H1 (cell line): ENCODE measurements around the gene TUT4. TPM values are rescaled to one million over a fixed set of nuclear protein-coding genes. Genes with fewer than 3 reads are reported as not detected.

Experiments
- CTCF ChIA-PET: fragments of 300-600 bp; sonication (Branson Sonifier 250); formaldehyde crosslinking; loops from one replicate; lab custom pipeline; 2021; ENCODE audit not compliant: partially characterized antibody; lab: Charles Lee
- POLR2A ChIA-PET: fragments of 300-600 bp; sonication (Branson Sonifier 250); formaldehyde crosslinking; loops from one replicate; lab custom pipeline; 2021; ENCODE audit warnings: inconsistent platforms; ENCODE audit not compliant: partially characterized antibody; lab: Charles Lee
- DNase-seq, 2 experiments: peaks; one replicate each; pipeline versions ENCODE4 v3.0.0 to v3.0.0-alpha.2; 2010 to 2022; ENCODE audit warnings: low spot score in 2 of 2, low read depth in 1 of 2, mixed read lengths in 1 of 2
- FAIRE-seq: peaks from 2 replicates; lab custom pipeline; 2011; peaks lifted over from hg19 to GRCh38; lab: Jason Lieb, UNC
- H2AFZ ChIP-seq: 2 replicates; pipeline ENCODE4 v1.8.1; 2012; ENCODE audit warnings: low read length, inconsistent platforms
- H2AK5ac ChIP-seq: 2 replicates; pipeline ENCODE4 v1.6.1; 2013; ENCODE audit warnings: low read depth, low read length
- H2BK120ac ChIP-seq: replicated peaks from 2 replicates; pipeline ENCODE3; 2013; ENCODE audit warnings: low read depth, low read length, inconsistent platforms
- H2BK12ac ChIP-seq: 2 replicates; pipeline ENCODE4 v1.6.1; 2013; ENCODE audit warnings: low read depth, low read length
- H2BK15ac ChIP-seq: 2 replicates; pipeline ENCODE4 v1.6.1; 2013; ENCODE audit warnings: low read length
- H2BK20ac ChIP-seq: 2 replicates; pipeline ENCODE4 v1.6.1; 2013; ENCODE audit warnings: low read length
- H2BK5ac ChIP-seq: 2 replicates; pipeline ENCODE4 v1.6.1; 2013; ENCODE audit warnings: low read depth, low read length
- H3K14ac ChIP-seq: 2 replicates; pipeline ENCODE4 v1.6.1; 2013; ENCODE audit warnings: inconsistent platforms; ENCODE audit not compliant: insufficient read length
- H3K18ac ChIP-seq: 2 replicates; pipeline ENCODE4 v1.6.1; 2013; ENCODE audit warnings: low read length; ENCODE audit errors: extremely low read depth
- H3K23ac ChIP-seq: 2 replicates; pipeline ENCODE4 v1.6.1; 2013; ENCODE audit warnings: inconsistent platforms; ENCODE audit not compliant: insufficient read length
- H3K23me2 ChIP-seq: 2 replicates; pipeline ENCODE4 v1.6.1; 2013; ENCODE audit warnings: low read depth, low read length
- H3K27ac ChIP-seq: 2 replicates; pipeline ENCODE4 v1.6.1; 2011; ENCODE audit warnings: low read depth, low read length, inconsistent platforms
- H3K27me3 ChIP-seq, 4 experiments: replicated peaks in 1 of 4; 1 replicate in 1 of 4; 2 replicates in 3 of 4; pipeline versions ENCODE4 v1.6.1 to v1.8.1; 2011 to 2013; ENCODE audit warnings: low read length in 3 of 4, mild to moderate bottlenecking in 3 of 4, inconsistent platforms in 2 of 4, mixed read lengths in 2 of 4, moderate library complexity in 1 of 4; ENCODE audit not compliant: control insufficient read depth in 3 of 4, insufficient read depth in 3 of 4; ENCODE audit errors: extremely low read depth in 1 of 4
- H3K36me3 ChIP-seq, 4 experiments: 2 replicates each; pipeline versions ENCODE4 v1.6.1 to v1.8.1; 2011 to 2013; ENCODE audit warnings: mild to moderate bottlenecking in 4 of 4, low read length in 3 of 4, moderate library complexity in 2 of 4, control low read depth in 1 of 4, inconsistent platforms in 1 of 4; ENCODE audit not compliant: insufficient read depth in 4 of 4, control insufficient read depth in 2 of 4
- H3K4ac ChIP-seq: replicated peaks from 2 replicates; pipeline ENCODE3; 2013; ENCODE audit warnings: low read length, low read depth, mixed read lengths, inconsistent platforms; ENCODE audit not compliant: insufficient read length
- H3K4me1 ChIP-seq, 4 experiments: replicated peaks in 1 of 4; 1 replicate in 1 of 4; 2 replicates in 3 of 4; pipeline versions ENCODE4 v1.6.1 to v1.8.1; 2011 to 2013; ENCODE audit warnings: low read length in 3 of 4, inconsistent platforms in 2 of 4, mixed read lengths in 1 of 4; ENCODE audit not compliant: insufficient read depth in 4 of 4, control insufficient read depth in 3 of 4
- H3K4me2 ChIP-seq, 2 experiments: 2 replicates each; pipeline versions ENCODE4 v1.6.1 to v1.8.1; 2011 to 2013; ENCODE audit warnings: low read depth in 2 of 2, low read length in 2 of 2, control low read depth in 1 of 2, inconsistent platforms in 1 of 2, mild to moderate bottlenecking in 1 of 2; ENCODE audit not compliant: insufficient read depth in 1 of 2
- H3K4me3 ChIP-seq, 4 experiments: fragments of 200-600, 300-600 bp in 1 of 4; sonication (generic), shearing (Covaris generic), sonication (Bioruptor Twin) in 1 of 4; 2 replicates each; pipeline versions ENCODE4 v1.5.1 to v1.8.1; 2011 to 2016; ENCODE audit warnings: low read length in 4 of 4, low read depth in 3 of 4, control low read depth in 2 of 4, inconsistent platforms in 2 of 4, mild to moderate bottlenecking in 2 of 4, mixed read lengths in 1 of 4, moderate library complexity in 1 of 4; ENCODE audit not compliant: insufficient read depth in 2 of 4; ENCODE audit errors: extremely low read depth in 1 of 4
- H3K56ac ChIP-seq: replicated peaks from 2 replicates; pipeline ENCODE3; 2013; ENCODE audit warnings: low read depth, mild to moderate bottlenecking, mixed read lengths, low read length, inconsistent platforms; ENCODE audit not compliant: insufficient read length
- H3K79me1 ChIP-seq: 2 replicates; pipeline ENCODE4 v1.6.1; 2013; ENCODE audit warnings: low read depth, low read length, control low read depth
- H3K79me2 ChIP-seq, 2 experiments: 2 replicates each; pipeline versions ENCODE4 v1.6.1 to v1.8.1; 2012 to 2013; ENCODE audit warnings: low read length in 2 of 2, mild to moderate bottlenecking in 2 of 2, inconsistent platforms in 1 of 2; ENCODE audit not compliant: insufficient read depth in 2 of 2, control insufficient read depth in 1 of 2
- H3K9ac ChIP-seq, 4 experiments: replicated peaks in 1 of 4; 1 replicate in 1 of 4; 2 replicates in 3 of 4; pipeline versions ENCODE4 v1.6.1 to v1.8.1; 2011 to 2013; ENCODE audit warnings: low read depth in 3 of 4, low read length in 3 of 4, control low read depth in 2 of 4, mild to moderate bottlenecking in 2 of 4, moderate library complexity in 2 of 4, inconsistent platforms in 1 of 4; ENCODE audit errors: extremely low read depth in 1 of 4
- H3K9me3 ChIP-seq, 2 experiments: 2 replicates each; pipeline versions ENCODE4 v1.6.1 to v1.8.1; 2012 to 2013; ENCODE audit warnings: mild to moderate bottlenecking in 2 of 2, moderate library complexity in 2 of 2, control low read depth in 1 of 2, inconsistent platforms in 1 of 2, low read depth in 1 of 2, low read length in 1 of 2, mixed read lengths in 1 of 2; ENCODE audit not compliant: insufficient read depth in 2 of 2
- H4K20me1 ChIP-seq, 2 experiments: replicated peaks in 1 of 2; 2 replicates each; pipeline versions ENCODE3 to v1.8.1; 2011 to 2013; ENCODE audit warnings: inconsistent platforms in 2 of 2, low read length in 2 of 2, mild to moderate bottlenecking in 1 of 2; ENCODE audit not compliant: insufficient read depth in 2 of 2, control insufficient read depth in 1 of 2
- H4K5ac ChIP-seq: 2 replicates; pipeline ENCODE4 v1.6.1; 2013; ENCODE audit warnings: low read length, low read depth, mixed read lengths, inconsistent platforms; ENCODE audit not compliant: insufficient read length
- H4K8ac ChIP-seq: 2 replicates; pipeline ENCODE4 v1.8.0; 2013; ENCODE audit warnings: mild to moderate bottlenecking, moderate library complexity, low read length, inconsistent platforms; ENCODE audit not compliant: insufficient read depth; ENCODE audit errors: extremely low read depth
- H4K91ac ChIP-seq: replicated peaks from 2 replicates; pipeline ENCODE3; 2013; ENCODE audit warnings: low read length, mixed read lengths, inconsistent platforms; ENCODE audit not compliant: insufficient read length
- ASH2L ChIP-seq: fragments of 200-600, 300-600 bp; sonication (generic); IDR thresholded peaks from one replicate; pipeline ENCODE4 v1.7.1; 2017; ENCODE audit warnings: low read length
- EP300 ChIP-seq, 2 experiments: IDR thresholded peaks; 1 replicate in 1 of 2; 2 replicates in 1 of 2; pipeline ENCODE4 v1.6.1; 2011 to 2012; ENCODE audit warnings: low read depth in 2 of 2, low read length in 2 of 2, mild to moderate bottlenecking in 2 of 2, borderline replicate concordance in 1 of 2, inconsistent platforms in 1 of 2, moderate library complexity in 1 of 2
- GABPA ChIP-seq: IDR thresholded peaks from 2 replicates; pipeline ENCODE4 v1.6.1; 2011; ENCODE audit warnings: mild to moderate bottlenecking, low read length, moderate library complexity, borderline replicate concordance; ENCODE audit not compliant: insufficient read depth
- NANOG ChIP-seq: IDR thresholded peaks from 2 replicates; pipeline ENCODE4 v1.6.1; 2011; ENCODE audit warnings: low read length, low read depth, mild to moderate bottlenecking, inconsistent platforms; ENCODE audit not compliant: insufficient read depth, poor library complexity, severe bottlenecking
- NRF1 ChIP-seq: IDR thresholded peaks from 2 replicates; pipeline ENCODE4 v1.6.1; 2011; ENCODE audit warnings: mild to moderate bottlenecking, low read depth, low read length, improper control_type of control experiment
- PHF8 ChIP-seq: fragments of 200-600 bp; sonication (generic); conservative IDR thresholded peaks from 2 replicates; pipeline ENCODE4 v1.7.1; 2012; ENCODE audit warnings: low read depth, mild to moderate bottlenecking, inconsistent platforms, low read length, moderate library complexity
- RAD21 ChIP-seq, 2 experiments: IDR thresholded peaks in 1 of 2; conservative IDR thresholded peaks in 1 of 2; 2 replicates each; pipeline ENCODE4 v1.6.1; 2011; ENCODE audit warnings: low read depth in 2 of 2, low read length in 2 of 2, improper control_type of control experiment in 1 of 2, inconsistent platforms in 1 of 2, mild to moderate bottlenecking in 1 of 2, moderate library complexity in 1 of 2
- SAP30 ChIP-seq: fragments of 300-600 bp; sonication (generic); IDR thresholded peaks from 2 replicates; pipeline ENCODE4 v1.7.1; 2012; ENCODE audit warnings: low read length, moderate library complexity, mild to moderate bottlenecking, inconsistent platforms; ENCODE audit not compliant: insufficient read depth, insufficient replicate concordance
- SIX5 ChIP-seq: IDR thresholded peaks from 2 replicates; pipeline ENCODE4 v1.6.1; 2011; ENCODE audit warnings: mild to moderate bottlenecking, low read depth, low read length
- SP2 ChIP-seq: IDR thresholded peaks from 2 replicates; pipeline ENCODE4 v1.6.1; 2012; ENCODE audit warnings: mild to moderate bottlenecking, low read length, inconsistent platforms
- SP4 ChIP-seq: IDR thresholded peaks from 2 replicates; pipeline ENCODE4 v1.6.1; 2012; ENCODE audit warnings: low read length, inconsistent platforms
- TBP ChIP-seq: IDR thresholded peaks from 2 replicates; pipeline ENCODE4 v1.6.1; 2011; ENCODE audit warnings: low read depth, low read length, improper control_type of control experiment
- WGBS, 2 experiments: shearing (Covaris generic) in 1 of 2; methylation state at CpG; one replicate each; pipeline versions ENCODE4 v1.1.6 to v1.1.7; 2013 to 2015; ENCODE audit warnings: low lambda C conversion rate in 2 of 2, mixed read lengths in 2 of 2, inconsistent platforms in 1 of 2, low coverage in 1 of 2, missing lambda C conversion rate in 1 of 2; ENCODE audit not compliant: insufficient replicate concordance in 2 of 2, insufficient coverage in 1 of 2, insufficient read length in 1 of 2; ENCODE audit errors: extremely low coverage in 1 of 2, missing lambda C conversion rate in 1 of 2; 5-methylcytosine and 5-hydroxymethylcytosine counted together
- polyA plus RNA-seq, 7 experiments: library from polyadenylated mRNA; depleted of rRNA in 3 of 7; stranded (reverse) in 5 of 7; unstranded in 2 of 7; fragments of >200 nt in 5 of 7; fragments of 200-250 nt in 2 of 7; gene quantifications; 1 replicate in 5 of 7; 2 replicates in 1 of 7; 4 replicates in 1 of 7; pipeline versions ENCODE4 v1.2.1 to v1.2.3, GENCODE V29; 2011 to 2013; ENCODE audit warnings: missing spikeins in 2 of 7, mixed read lengths in 2 of 7
- total RNA-seq: library from RNA; stranded (reverse); fragmentation: NEBNext Ultra II Directional; extraction: Animal tissue kit (Norgen Biotek cat#: 25700); gene quantifications from 2 replicates; pipeline ENCODE4 v1.2.1, GENCODE V29; 2021

The TUT4 gene
- total and polyA plus RNA-seq, 2 of the 8 experiments (the other 6 are each of a cell fraction or from before 2014, with no cell fraction given), result 54.5 to 63.3 TPM

DNA sequence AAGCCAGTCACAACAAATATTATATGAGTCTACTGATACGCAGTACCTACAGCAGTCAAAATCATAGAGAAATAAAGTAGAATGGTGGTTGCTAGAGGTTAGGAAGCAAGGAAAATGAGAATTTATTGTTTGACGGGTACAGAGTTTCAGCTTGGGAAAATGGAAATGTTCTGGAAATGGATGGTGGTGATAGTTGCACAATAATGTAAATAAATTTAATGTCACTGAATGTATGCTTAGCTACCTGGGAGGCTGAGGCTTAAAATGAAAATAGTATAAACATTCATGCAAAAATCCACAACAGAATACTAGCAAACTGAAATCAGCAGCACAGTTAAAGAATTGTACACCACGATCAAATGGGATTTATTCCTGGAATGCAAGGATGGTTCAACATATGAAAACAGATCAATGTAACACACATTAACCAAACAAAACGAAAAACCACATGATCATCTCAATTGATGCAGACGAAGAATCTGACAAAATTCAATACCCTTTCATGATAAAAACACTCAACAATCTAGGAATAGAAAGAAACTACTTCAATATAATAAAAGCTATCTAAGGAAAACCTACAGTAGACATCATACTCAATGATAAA lies 10.7 kb downstream of the TUT4 start:
- H3K4me1 ChIP-seq, result no peaks in the 10 kb centered on the region; a peak in 1 of 7 replicates
- no peak for FAIRE-seq

More for the DNA sequence above, 10.7 kb downstream of the TUT4 start:
- H3K4me3 ChIP-seq, result no peak overlapping the region
- H3K79me2 ChIP-seq, result peaks cover 11 to 93% of the 10 kb centered on the region in 2 experiments
- TF ChIP-seq NANOG (no peak), ASH2L (no peak), NRF1 (no peak), GABPA (no peak), RAD21 (IDR thresholded peaks at IDR 0.05 in 1 of 2, conservative IDR thresholded peaks at IDR 0.05 in 1 of 2; ENCODE audit: low read depth in 2 of 2, low read length in 2 of 2) (no peak), SP4 (no peak), SP2 (no peak), EP300 (IDR thresholded peaks at IDR 0.05; ENCODE audit: borderline replicate concordance in 1 of 2, low read depth in 2 of 2, low read length in 2 of 2) (no peak), TBP (no peak), SIX5 (no peak), SAP30 (no peak), PHF8 (no peak)
- H3K4ac ChIP-seq, result no peak overlapping the region
- H4K8ac ChIP-seq, result no peak overlapping the region
- no peak overlapping the region for H2BK12ac ChIP-seq
- H3K23ac ChIP-seq, result no peak overlapping the region
- H2BK20ac ChIP-seq, result no peak overlapping the region
- H3K4me2 ChIP-seq, result no peak overlapping the region
- no peaks in the 10 kb centered on the region; a peak in 1 of 8 replicates for H3K36me3 ChIP-seq
- no peak overlapping the region for H3K27ac ChIP-seq
- no peak overlapping the region for H2BK5ac ChIP-seq
- H3K18ac ChIP-seq, result no peak overlapping the region
- H3K9me3 ChIP-seq, result peaks cover 0 to 2% of the 10 kb centered on the region in 2 experiments; a peak in 1 of 4 replicates
- no peaks in the 10 kb centered on the region for H3K27me3 ChIP-seq
- no peak overlapping the region for H2AFZ ChIP-seq
- H3K23me2 ChIP-seq, result peaks cover 1% of the 10 kb centered on the region; the same call in 1 of the 2 replicates
- no peak overlapping the region for H4K91ac ChIP-seq
- no peak overlapping the region for H2BK15ac ChIP-seq
- H3K9ac ChIP-seq, result no peak overlapping the region
- DNase-seq, result no peak
- no peak overlapping the region for H4K5ac ChIP-seq
- peaks cover 4% of the 10 kb centered on the region for H3K79me1 ChIP-seq
- WGBS, 2 experiments, result 94% methylated on average over 5 of the region's 5 CpGs; no CpG with 5 or more reads in 1 of the 2 experiments
- no peak overlapping the region for H3K56ac ChIP-seq
- H3K14ac ChIP-seq, result no peak overlapping the region
- no peak overlapping the region for H2BK120ac ChIP-seq
- POLR2A ChIA-PET, result no interaction called here
- peaks cover 0 to 1% of the 10 kb centered on the region in 2 experiments for H4K20me1 ChIP-seq
- H2AK5ac ChIP-seq, result no peak overlapping the region
- CTCF ChIA-PET, result interaction anchor here (0.5 to 1.2 kb wide), 3 partner anchors 113 to 144 kb away, joined by 3 to 5 read pairs (median 3); no protein-coding TSS in a partner anchor
